NCI-H2081 (cell line): ENCODE results near the gene ESPN.
"Not testable (repeated sequence)": the region's sequence is repeated elsewhere in the genome, so short reads cannot be mapped to it uniquely, and the experiment has no call there.

Experiments used
- DNase-seq, 2 experiments: peaks; one replicate each; lab custom pipeline; 2025; lab: John Stamatoyannopoulos, UW

The ESPN gene

DNA sequence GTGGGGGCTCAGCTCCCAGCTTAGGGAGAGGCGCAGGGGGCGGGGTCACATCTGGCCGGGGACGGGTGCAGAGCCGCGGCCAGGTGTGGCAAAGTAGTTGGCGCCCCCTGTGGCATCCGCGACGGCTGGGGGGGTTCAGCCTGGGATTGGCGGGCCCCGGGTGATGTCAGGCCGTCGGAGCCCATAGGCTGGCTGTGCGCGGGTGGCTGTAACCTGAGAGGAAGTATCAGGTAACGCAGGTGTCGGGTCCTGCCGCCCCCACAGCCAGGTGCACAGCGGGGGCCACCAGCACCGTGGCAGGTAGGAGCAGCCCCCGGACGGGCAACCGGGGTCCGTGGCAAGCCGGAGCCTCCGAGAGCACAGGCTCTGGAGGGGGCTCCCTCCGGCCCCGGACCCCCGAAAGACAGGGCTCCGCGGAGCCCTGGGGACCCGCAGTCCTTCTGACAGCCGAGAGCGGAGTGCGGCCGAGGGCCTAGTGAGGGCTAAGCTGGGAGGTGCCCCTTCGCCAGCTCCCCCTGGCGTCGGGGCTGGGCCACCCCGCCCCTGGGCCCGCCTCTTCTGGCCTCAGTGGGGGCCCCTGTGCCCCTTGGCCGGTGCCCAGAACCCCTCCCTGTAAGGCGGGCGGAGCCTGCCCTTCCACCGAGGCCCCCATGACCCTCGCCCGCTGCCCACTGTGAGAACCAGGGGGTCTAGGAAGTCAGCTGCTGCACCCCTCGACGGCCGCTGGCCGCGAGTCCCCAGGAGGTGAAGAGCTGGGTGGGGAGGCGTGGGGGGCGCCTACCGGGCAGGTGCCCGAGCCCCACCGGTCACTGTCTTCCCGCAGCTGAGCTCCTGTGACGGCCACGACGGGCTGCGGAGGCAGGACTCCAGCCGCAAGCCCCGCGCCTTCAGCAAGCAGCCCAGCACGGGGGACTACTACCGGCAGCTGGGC lies 23.5 kb downstream of the ESPN start:
- peak; percentile 56 to 81 for DNase-seq

DNA sequence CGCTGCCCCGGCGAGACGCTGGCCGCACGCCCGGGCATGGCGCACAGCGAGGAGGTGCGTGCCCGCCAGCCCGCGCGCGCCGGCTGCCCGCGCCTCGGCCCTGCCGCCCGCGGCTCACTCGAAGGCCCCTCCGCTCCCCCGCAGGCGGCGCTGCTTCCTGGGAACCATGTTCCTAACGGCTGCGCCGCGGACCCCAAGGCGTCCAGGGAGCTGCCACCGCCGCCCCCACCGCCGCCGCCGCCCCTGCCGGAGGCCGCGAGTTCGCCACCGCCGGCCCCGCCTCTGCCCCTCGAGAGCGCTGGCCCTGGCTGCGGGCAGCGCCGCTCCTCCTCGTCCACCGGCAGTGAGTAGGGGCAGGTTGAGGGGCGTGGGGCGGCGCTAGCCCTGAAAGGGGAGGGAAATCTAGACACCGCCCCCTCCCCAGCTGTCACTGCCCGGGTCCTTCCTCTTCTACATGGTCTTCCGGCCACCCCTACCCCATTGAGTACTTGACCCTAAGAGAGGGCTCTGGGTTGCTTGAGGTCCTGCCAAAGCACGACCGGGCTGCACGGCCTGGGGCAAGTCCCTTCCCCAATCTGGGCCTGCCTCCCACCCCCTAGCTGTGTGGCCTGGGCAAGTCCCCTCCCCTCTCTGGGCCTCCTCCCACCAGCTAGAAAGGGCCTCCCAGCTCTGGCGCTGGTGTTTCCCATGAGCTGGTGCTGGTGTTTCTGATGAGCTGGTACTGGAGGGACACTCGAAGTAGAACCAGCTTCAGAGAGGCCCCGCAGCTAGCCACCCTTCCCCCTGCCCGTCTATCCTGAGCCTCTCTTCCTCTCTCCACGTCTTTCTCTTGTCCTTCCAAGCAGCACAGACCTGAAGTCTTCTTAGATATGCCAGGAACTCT lies 24.4 kb downstream of the ESPN start:
- peak; percentile 47 to 74 for DNase-seq

DNA sequence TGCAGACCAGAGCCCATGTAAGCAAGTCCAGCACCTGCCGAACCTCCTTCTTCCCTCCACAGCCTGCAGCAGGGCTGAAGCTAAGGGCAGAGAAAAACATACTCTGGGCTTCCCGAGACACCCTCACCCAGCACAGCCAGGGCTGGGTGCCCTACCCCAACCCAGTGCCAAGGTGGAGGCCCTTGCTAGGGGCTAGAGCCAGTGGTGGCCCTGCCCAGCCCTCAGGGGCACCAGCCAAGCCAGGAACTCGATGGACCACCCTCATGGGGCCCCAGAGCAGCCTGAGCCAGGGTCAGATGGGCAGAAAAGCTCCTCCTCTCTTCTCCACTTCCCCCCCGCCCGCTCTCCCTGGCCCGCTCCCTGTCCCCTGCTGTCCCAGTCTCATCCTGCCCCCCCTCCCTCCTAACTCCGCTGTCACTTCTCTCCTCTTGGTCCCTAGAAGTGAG lies 25.5 kb downstream of the ESPN start:
- no peak for DNase-seq

DNA sequence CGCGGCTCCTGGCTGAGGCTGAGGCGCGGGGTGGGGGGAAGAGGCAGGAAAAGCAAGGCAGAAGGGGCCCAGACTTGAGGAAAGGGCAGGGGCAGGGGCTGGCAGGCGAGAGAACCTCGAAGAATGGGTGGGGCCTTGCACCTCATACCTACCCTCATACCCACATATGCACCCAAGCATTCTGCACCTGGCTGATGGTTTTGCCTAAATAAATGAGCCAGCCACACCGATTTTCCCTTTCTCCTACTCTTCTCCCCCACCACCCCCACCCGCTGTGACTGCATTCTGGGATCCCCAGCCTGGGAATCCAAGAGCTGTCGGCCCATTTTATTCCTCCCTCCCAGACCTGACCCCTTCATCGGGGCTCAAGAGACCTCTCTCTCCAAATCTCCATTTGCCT lies 25.9 kb downstream of the ESPN start:
- DNase-seq = not testable (repeated sequence)

DNA sequence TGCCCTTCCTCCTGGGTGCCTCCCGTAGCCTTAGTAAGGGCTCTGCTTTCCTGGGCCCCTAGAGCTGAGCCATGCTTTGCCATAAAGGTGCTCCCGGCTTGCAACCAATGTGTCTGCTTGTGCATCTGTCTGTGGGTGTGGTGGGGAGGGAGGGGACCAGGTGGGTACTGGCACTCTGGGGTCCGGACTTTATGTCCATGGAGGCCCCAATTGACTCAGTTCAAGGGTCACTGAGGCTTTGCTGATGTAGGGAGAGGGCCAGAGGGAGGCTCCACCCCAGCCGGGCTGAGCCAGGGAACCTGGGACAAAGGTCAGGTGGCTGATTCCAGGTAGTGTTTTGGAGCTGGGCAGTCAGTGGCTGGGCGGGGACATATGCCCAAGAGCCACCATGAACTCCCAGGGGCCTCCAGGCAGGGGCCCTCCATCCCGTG lies 26.4 kb downstream of the ESPN start:
- no peak for DNase-seq

DNA sequence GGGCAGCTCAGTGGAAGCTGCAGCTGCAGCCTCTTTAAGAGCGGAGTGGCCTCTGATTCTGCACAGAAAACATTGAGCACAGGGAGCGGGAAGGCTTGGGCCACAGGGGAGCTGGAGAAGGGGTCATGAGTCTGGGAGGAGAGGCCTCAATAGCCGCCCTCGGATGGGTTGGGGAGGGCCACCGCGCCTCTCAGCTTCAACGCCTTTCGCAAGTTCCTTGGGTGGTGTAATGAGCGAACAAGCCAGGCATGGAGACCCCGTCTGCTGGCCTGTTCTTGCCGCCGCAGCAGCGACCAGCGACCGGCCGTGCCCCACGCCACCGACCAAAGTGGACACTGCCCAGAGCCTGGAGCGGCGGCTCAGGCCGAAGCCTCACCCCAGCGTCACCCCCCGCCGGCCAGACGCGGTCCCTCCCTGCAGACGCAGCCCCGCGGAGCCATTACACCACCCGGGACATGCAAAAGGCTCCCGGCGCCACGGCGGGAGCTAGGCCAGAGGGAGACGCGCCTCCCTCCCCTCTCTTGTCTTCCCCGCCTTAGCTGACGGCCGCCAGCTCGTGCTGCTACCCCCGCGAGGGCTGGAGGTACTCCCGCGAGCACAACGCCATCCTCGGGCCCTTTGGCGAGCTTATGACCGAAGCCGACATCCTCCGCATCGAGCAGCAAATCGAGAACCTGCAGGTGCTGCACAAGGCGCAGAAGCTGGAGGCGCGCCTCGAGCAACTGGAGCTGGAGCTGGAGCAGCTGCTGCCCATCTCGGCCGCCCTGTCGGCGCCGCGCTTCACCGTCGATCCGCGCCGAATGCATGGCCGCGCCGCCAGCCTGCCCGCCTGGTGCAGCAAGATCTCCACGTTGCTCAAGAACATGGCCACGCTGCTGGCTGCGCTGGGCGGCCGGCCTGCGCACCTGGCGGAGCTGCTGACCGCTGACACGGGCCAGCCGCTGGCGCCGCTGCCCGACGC lies 29.6 kb downstream of the ESPN start:
- not testable (repeated sequence) for DNase-seq

DNA sequence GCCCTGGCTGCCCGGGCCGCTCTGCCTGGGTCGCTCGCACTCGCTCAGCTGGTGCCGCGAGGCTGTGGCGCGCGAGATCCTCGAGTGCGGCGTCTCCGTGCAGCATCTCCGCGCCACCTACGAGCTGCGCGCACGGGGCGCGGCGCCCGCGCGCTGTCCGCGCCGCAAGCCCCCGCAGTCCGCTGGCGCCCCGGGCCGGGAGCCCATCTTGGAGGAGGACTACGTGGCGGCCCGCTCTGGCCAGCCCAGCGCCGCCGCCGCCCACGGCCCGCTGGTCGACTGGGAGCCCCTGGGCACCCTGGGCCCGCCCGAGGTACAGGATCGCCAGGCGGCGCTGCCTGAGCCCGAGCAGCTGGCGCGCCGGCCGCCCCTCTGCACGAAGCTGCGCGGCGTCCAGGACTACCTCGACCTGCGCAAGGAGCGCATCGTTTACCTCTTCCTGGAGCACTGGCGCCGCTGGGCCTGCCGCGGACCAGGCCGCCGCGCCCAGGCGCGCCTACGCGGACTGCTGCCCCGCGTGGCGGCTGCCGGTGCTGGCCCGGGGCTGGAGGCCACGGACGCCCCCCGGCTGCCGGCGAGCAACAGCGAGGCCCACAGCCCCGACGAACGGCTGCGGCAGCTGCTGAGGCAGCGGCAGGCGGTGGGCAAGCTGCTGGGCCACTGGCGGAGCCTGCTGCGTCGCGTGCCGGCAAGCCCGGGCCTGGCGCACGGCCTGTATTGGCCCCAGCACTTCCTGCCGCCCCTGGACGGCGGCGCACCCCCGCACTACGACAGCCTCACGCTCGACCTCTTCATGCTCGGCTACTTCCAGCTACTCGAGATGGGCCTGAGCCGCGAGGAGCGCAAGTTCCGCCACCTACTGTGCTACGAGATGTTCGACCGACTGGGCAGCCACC lies 30.5 kb downstream of the ESPN start:
- no peak for DNase-seq

DNA sequence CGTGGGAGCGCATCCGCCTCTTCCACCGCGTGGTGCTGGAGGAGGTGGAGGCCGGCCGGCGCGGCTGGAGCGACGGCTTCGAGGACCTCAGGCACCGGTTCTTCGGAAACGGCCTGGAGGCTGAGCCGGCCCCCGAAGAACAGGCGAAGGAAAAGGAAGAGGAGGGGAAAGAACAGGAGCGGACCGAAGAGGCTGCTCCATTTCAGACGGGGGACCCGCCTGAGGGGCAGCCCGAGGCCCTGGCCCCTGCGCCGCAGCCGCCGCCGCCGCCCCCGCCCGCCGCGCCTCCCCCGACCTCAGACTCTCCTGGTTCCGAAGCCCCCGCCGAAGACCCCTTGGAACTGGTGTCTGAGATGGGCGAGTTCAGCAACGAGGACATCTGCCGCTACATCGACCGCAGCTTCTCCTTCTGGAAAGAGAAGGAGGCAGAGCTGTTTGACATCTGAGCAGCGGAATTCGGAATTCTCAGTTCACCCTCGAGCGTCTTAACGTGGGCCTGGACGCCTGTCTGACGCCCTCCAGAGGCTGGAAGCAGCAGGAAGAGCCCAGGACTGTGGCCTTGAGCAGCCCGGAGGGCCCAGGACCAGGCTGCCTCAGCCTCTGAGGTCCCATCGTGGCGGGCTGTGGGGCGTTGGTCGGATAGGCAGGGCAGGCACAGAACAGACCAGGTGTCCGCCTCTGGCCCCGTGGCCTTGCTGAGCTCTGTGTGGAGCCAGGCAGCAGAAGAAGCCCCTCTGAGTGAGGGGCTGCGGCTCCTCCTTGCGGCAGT lies 31.4 kb downstream of the ESPN start:
- not testable (repeated sequence) for DNase-seq

DNA sequence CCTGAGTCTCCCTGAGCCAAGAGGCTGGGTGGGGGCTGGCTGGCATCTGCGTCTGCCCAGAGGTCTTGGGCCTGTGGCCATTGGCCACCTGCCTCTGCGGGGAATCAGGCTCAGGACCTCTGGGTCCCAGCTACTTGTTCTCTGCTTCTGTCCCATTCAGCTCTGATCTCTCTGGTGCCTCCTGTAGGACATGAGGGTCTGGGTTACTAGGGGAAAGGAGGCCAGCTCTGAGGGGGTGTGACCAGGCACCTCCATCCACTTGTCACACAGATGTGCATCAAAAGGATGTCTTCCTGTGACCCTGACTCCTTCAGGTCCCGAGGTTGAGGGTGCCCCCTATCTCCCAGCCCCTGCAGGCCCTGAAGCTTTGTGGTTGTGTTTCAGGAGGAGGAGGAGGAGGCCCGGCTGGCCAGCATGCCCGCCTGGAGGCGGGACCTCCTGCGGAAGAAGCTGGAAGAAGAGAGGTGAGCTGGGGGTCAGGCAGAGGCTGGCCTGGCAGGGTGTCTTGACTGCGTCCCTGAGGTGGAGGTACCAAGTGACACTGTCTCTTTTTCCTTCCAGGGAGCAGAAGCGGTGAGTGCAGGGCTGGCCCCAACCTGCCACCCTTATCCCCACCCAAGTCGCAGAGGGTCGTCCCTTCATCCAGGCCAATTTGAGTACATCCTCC lies 32.4 kb downstream of the ESPN start:
- no peak for DNase-seq

DNA sequence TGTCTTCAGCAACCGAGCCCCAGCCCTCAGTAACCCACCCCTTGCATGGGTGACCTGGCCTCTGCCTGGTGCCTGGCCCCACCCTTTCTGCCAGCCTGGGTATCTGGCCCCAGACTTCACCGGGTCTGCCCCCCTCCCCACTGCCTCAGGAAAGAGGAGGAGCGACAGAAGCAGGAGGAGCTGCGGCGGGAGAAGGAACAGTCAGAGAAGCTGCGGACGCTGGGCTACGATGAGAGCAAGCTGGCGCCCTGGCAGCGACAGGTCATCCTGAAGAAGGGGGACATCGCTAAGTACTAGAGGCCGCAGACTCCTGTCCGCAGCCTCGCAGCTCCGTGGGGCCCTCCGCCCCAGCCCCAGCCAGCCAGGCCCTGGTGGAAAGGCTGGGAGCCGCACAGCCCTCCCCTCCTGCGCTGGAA lies 35.3 kb downstream of the ESPN start:
- no peak for DNase-seq

DNA sequence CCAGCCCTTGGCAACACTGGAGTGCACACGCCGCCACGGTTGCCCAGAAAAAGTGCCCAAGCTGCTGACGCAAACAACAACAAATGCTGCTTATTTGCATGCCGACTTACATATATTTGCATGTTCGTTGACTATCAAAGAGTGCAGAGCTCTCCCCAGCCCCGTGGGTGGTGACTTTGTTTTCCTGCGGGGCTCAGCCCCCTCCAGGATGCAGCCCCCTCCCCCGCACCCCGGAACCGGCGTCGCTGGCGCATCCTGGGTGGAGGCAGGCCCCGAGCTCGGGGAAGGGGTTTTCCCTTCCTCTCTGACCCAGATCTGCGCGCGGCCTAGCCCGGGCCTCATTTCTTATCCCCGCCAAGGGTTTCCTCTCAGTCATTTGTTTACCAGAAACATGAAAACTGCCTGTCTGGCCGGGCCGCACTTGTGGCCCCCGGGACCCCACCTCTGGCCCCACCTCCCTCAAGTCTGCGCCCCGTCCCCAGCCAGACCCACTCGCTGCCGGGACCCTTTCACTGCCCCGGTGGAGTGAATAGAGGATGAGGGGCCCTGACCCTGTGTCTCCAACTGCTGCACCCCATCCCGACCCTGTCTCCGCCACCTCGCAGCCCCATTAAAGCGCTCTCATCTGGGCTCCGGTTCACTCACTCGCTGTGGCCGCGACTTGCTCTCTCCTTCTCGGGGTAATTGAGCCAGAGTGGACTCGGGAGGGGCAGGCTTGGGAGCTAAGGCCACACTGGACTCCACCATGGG lies 35.9 kb downstream of the ESPN start:
- DNase-seq = no peak

DNA sequence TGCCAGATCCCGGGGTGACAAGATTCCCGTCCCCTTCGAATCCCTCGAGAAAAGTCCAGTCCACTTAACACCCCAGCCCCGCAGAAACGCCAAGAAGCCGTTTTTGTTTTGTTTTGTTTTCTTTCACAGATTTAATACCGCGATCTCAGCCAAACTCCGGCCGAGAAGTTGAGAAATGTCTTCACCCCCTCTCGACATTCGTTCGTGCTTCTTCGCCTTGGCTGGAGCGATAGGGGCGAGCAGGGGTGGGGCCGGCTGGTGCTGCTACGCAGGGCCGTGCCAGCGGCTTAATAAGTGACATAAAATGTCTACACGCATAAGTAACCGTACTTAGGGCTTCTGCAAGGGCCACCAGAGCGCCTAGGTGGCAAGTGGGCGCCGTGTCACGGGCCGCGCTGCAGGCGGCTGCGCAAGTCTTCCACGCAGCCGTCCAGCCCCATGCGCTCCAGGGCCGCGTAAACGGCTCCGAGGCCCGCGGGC lies 36.5 kb downstream of the ESPN start:
- no peak for DNase-seq

DNA sequence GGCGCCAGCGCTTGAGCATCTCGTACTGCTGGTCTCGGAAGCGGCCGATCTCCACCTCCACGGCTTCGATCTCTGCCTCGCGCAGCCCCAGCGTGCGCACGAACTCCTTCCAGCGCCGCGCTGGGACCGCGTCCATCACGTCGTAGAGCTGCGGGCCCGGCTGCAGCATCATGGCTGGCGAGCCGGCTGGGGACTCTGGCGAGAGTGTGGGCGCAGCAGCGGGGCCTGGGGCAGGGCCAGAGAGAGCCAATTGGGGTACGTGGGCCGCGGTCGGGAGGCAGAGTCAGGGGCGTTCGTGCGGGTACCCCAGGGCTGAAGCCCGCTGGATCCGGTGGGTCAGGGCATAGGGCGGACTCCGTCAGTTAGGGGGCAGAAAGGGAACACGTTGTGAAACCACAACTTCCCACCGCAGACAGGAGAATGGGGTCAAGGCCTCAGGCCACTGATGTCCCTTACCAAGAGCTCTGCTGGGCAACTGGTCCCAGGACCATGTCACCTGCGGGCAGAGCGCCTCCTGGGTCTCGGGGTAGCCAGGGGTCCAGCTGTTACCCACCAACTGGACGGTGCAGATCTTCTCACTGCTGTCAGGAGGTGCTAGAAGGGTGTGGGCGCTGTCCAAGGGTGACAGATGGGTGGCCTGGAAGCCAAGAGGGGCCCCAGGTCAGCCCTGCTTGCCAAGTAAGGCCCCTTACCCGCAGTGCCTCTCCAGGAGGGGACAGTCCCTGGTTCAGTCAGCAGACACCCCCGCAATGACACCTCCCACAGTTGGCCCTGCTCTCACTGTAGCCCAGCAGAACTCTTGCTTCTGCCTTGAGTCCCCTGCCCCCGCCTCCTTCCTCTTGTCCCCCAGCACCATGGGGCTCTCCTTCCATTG lies 37.2 kb downstream of the ESPN start:
- DNase-seq = no peak

DNA sequence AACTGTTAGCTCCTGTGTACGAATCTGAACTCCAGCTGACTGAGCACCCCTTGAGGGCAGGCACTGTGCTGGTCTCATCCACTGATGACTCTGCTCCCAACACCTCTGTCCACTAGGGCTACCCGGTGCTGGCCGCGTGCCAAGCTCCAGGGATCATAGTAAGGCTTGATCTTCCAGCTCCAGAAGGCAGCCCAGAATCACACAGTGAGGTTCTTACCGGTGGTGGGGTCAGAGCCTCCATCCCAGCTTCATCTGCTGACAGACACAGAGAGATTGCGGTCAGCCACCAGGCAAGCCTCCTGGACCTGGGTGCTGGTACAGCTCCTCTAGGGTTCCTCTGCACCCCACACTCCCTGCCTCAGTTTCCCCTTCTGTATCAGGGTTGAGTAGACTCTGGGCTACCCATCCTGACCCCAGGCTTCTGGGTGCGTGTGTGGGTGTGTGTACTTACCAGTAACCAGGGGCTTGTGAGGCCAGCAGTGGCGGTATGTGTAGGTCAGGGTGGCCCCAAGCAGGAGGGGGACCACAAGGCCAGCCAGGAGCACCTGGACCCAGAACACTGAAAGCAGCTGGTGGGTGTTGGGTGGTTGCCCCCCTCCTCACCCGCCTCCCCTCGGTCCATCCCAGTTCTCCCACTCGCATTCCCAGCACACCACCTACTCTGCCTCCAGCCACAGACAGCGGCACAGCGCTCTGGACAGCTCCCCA lies 38.0 kb downstream of the ESPN start:
- no peak for DNase-seq

DNA sequence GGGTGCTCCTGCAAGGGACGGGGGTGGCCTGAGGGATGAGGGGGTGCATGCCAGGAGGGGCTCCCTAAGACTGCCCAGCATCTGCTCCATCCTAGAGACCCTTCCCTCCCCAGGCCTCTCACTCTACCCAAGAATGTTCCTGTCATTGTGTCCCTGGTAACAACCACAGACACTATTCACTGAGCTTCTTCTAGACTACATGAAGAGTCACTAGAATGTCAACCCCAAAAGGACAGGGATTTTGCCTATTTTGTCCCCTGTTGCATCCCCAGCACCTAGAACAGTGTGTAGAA lies 38.5 kb downstream of the ESPN start:
- DNase-seq = no peak

DNA sequence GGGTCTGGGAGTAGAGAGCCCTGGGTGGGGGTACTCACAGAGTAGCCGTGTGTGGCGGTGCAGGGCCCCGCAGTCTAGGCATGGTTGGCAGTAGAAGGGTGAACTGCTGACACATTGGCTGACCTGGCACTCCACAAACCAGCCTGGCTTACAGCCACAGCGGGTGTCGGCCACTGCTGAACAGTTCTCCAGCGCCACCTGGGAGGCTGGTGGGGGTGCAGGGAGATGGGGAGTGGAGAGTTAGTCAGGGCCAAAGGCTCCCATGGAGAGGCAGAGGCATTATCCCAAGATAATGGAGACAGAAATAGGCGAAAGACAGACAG lies 39.9 kb downstream of the ESPN start:
- peak; percentile 14 to 43 for DNase-seq

DNA sequence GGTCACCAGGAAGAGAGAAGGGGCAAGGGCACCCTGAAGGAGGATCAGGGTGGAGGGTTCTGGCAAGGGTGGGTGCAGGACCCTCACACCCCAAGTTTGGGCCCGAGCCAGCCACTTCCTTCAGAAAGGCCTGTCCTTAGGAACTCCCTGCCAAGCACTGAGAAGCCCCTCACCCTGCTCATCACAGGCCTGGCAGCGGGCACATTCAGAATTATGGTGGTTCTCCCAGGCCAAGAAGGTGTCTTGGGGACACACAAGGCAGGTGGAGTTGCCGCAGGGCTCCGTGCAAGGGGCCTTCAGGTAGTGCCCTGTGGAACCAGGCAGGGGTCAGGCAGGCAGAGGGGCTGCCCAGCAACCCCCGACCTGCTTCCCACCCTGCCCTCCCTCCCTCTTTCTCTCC lies 40.3 kb downstream of the ESPN start:
- no peak for DNase-seq
